CD4-positive, alpha-beta T cell treated with Interleukin-6 for 4 hours (primary cell): ENCODE measurements around the gene C9orf72.
"Not testable (repeated sequence)": the region's sequence is repeated elsewhere in the genome, so short reads cannot be mapped to it uniquely, and the experiment has no call there.

Experiments used
- DNase-seq: peaks from one replicate; pipeline ENCODE4 v3.0.0-alpha.2; 2020; ENCODE audit warnings: mixed read lengths

The C9orf72 gene

DNA sequence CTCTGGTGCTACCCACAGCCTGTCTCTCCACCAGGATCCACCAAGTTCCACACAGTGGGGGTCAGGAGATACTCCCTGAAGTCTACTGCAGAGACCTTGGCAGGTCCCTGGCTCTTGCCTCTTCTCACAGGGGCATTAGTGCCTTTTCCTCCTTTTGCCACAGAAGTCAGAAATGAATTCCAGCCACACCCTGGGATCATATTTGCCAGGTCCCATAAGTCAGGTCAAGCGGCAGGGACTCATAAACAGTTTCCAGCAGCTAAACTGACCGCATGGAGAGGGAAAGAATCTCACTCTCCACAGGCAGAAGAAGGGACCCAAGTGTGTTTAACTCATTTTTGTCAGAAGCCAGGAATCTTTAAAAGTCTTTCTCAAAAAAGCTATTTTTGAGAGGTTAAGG is 62.5 kb downstream of the C9orf72 start:
- DNase-seq = no peak

GRCh38 chr9:27506981-27507380 is 66.3 kb downstream of the C9orf72 start:
- no peak for DNase-seq

DNA sequence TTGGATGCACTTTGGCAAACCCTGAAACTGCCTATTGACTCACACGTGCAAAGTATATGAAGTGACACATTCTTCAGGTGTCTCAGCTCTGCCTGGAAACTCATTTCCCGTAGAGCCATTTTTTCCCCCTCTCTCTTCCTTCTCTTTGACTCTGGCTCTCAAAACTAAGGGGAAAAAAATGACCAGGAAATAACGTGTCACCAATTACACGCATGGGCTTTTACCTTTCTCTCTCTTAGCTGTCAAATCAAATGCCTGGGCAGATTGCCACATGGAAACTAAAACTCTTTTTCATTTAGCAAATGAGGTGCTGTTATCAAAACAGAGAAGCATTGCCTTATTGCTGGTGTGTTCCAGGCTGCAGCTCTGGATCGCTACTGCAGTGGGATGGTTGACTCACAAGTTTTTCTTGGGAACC is 67.5 kb downstream of the C9orf72 start:
- no peak for DNase-seq

DNA sequence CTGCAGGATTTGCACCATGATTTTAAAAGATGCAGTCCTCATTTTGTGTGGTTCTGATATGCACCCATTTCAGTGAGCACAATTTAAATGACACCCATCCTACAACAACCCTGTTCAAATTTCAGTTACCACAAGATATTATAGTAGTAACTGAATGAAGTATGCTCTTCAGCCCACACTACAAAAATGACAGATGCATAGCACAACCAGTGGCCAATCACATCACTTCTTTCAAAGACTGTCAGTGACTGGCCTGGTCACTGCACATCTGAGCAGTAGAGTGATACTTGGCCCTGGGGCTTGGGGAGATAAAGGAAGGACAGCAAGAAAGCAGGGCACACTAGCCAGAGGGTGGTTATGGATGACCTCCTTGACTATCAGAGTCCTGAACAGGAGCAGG is 69.0 kb downstream of the C9orf72 start:
- DNase-seq = no peak

GRCh38 chr9:27503623-27504022 is 69.7 kb downstream of the C9orf72 start:
- no peak for DNase-seq

- DNase-seq = not testable (repeated sequence)
Observed at GRCh38 chr9:27500902-27501301, 72.4 kb downstream of the C9orf72 start.

DNA sequence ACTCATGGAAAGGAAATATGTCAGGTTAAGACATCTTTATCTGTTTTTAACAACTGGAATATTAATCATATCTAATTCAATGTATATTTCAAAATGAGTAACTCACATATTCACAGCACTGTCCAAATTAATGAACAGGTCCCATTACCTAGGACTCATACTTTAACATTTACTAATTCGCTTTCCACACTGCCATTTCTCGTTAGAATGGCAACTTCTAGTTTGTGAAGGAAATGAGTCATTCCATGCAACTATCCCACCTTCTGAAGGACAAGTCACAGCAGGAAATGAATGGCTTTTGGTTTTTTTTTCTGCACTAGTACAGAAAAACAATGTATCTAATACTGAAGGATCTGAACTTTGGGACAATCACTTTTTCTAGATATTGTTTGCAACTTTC is 73.8 kb downstream of the C9orf72 start:
- no peak for DNase-seq

- no peak for DNase-seq
Observed at GRCh38 chr9:27497883-27498417, 75.3 kb downstream of the C9orf72 start.
